ENCODE data around the gene CCDC169.

- TF ChIP-seq CTCF (IDR thresholded peaks at IDR 0.05; ENCODE audit: poor library complexity) (no peak), EZH2 (IDR thresholded peaks at IDR 0.05; ENCODE audit: borderline replicate concordance) (no peak)
Observed at GRCh38 chr13:36244073-36244472, 53.5 kb downstream of the CCDC169 start.

Data from hepatocyte (in vitro differentiated cells).